Astrocyte of the cerebellum (primary cell): ENCODE measurements around the gene PPFIA3.

ENCODE experiments used
- DNase-seq: peaks from one replicate; pipeline ENCODE4 v3.0.0-alpha.2; 2011; ENCODE audit warnings: low read depth
- H3K4me3 ChIP-seq: 2 replicates; pipeline ENCODE4 v1.5.1; 2011; ENCODE audit warnings: mild to moderate bottlenecking, low read depth, low read length, moderate library complexity
- CTCF ChIP-seq: IDR thresholded peaks from 2 replicates; pipeline ENCODE4 v1.5.1; 2012; ENCODE audit warnings: low read length, low read depth, moderate library complexity, mild to moderate bottlenecking; ENCODE audit errors: missing control alignments
- in situ Hi-C: cut with HindIII; loops from 2 replicates; pipeline ENCODE4 v1.10.0; 2017; ENCODE audit warnings: low sequenced_read_pairs

PPFIA3 gene

GRCh38 chr19:49194408-49194807 lies 75.1 kb downstream of the PPFIA3 start:
- no peak for TF ChIP-seq CTCF
- in situ Hi-C loops = loop anchor here (5.0 kb wide), 1 partner anchor 82 kb away; the partner anchor contains the start of gene LIN7B
- no peak overlapping the region for H3K4me3 ChIP-seq
- no peak for DNase-seq

DNA sequence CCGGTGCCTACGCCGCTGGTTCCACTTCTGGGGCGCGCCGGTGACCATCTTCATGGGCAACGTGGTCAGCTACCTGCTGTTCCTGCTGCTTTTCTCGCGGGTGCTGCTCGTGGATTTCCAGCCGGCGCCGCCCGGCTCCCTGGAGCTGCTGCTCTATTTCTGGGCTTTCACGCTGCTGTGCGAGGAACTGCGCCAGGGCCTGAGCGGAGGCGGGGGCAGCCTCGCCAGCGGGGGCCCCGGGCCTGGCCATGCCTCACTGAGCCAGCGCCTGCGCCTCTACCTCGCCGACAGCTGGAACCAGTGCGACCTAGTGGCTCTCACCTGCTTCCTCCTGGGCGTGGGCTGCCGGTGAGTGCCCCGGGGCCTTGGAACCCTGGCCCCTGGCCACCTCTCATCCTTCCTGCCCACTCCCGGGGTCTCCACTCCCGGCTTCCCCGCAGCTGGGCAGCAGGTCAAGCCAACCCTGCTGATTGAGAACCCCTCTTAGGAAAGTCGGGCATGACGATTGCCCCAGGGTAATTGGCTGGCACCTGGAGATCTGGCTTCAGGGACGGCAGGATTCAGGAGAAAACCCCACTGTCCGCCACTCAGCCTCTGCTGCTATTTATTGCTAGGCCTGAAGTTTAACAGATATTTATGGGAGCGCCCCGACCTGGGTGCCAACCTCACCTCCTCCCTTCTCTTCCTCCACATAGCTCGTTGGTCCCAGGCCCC lies 77.3 kb downstream of the PPFIA3 start:
- DNase-seq = no peak
- no peak overlapping the region for H3K4me3 ChIP-seq
- in situ Hi-C loops = no loop called here
- no peak for TF ChIP-seq CTCF

- TF ChIP-seq CTCF = no peak
- H3K4me3 ChIP-seq = no peak overlapping the region
- no peak for DNase-seq
- in situ Hi-C loops = no loop called here
These were observed 81.0 kb downstream of the PPFIA3 start for GRCh38 chr19:49200238-49200862.
